GM23338 (cell line): ENCODE measurements around the gene NKX3-2. TPM values are rescaled to one million over a fixed set of nuclear protein-coding genes. Genes with fewer than 3 reads are reported as not detected.

Experiments
- ATAC-seq: fragments of 200-7000 bp; cut with Tn5 transposase; 3 replicates; pipeline ENCODE4 v1.9.1; 2020
- DNase-seq: peaks from one replicate; pipeline ENCODE4 v3.0.0-alpha.2; 2015; ENCODE audit warnings: low spot score
- H2AFZ ChIP-seq: fragments of 200-600 bp; sonication (generic); 2 replicates; pipeline ENCODE4 v1.8.0; 2016; ENCODE audit warnings: antibody characterized with exemption, mild to moderate bottlenecking, moderate library complexity
- H3F3A ChIP-seq: fragments of 200-600 bp; sonication (generic); replicated peaks from 2 replicates; pipeline ENCODE4 v1.8.0; 2017; ENCODE audit warnings: antibody characterized with exemption, mixed run types, low read depth
- H3K27ac ChIP-seq: fragments of 200-600 bp; sonication (generic); 2 replicates; pipeline ENCODE4 v1.6.1; 2016; ENCODE audit warnings: low read depth
- H3K27me3 ChIP-seq: fragments of 200-600 bp; sonication (generic); 2 replicates; pipeline ENCODE4 v1.8.0; 2016; ENCODE audit warnings: mild to moderate bottlenecking, mixed run types, moderate library complexity; ENCODE audit not compliant: insufficient read depth
- H3K36me3 ChIP-seq: fragments of 200-600 bp; sonication (generic); 2 replicates; pipeline ENCODE4 v1.8.0; 2016; ENCODE audit warnings: mild to moderate bottlenecking; ENCODE audit not compliant: insufficient read depth
- H3K4me1 ChIP-seq: fragments of 200-600 bp; sonication (generic); 2 replicates; pipeline ENCODE4 v1.8.0; 2016; ENCODE audit warnings: mild to moderate bottlenecking, moderate library complexity; ENCODE audit not compliant: insufficient read depth
- H3K4me2 ChIP-seq: fragments of 200-600 bp; sonication (generic); 2 replicates; pipeline ENCODE4 v1.7.1; 2017; ENCODE audit warnings: mixed run types
- H3K4me3 ChIP-seq: fragments of 200-600 bp; sonication (generic); 2 replicates; pipeline ENCODE4 v1.6.1; 2016; ENCODE audit warnings: mixed run types
- H3K79me2 ChIP-seq: fragments of 200-600 bp; sonication (generic); replicated peaks from 2 replicates; pipeline ENCODE4 v1.8.0; 2017; ENCODE audit warnings: mild to moderate bottlenecking; ENCODE audit not compliant: insufficient read depth
- H3K9me2 ChIP-seq: fragments of 200-600 bp; sonication (generic); 2 replicates; pipeline ENCODE4 v1.8.0; 2017; ENCODE audit not compliant: insufficient read depth
- H4K20me1 ChIP-seq: fragments of 200-600 bp; sonication (generic); replicated peaks from 2 replicates; pipeline ENCODE4 v1.8.0; 2017; ENCODE audit warnings: mild to moderate bottlenecking; ENCODE audit not compliant: insufficient read depth
- H3K27ac Mint-ChIP-seq: 2 replicates; pipeline ENCODE4 v1.8.0; 2020; ENCODE audit warnings: inconsistent platforms, mild to moderate bottlenecking, moderate library complexity, mixed read lengths
- H3K27me3 Mint-ChIP-seq: 3 replicates; pipeline ENCODE4 v1.8.0; 2022; ENCODE audit warnings: low read depth, mild to moderate bottlenecking, moderate library complexity, mixed read lengths, inconsistent platforms; ENCODE audit not compliant: insufficient read depth, poor library complexity
- H3K36me3 Mint-ChIP-seq: 3 replicates; pipeline ENCODE4 v1.8.0; 2021; ENCODE audit warnings: low read depth, mild to moderate bottlenecking, inconsistent platforms, moderate library complexity, mixed read lengths
- H3K4me1 Mint-ChIP-seq: 3 replicates; pipeline ENCODE4 v1.8.0; 2020; ENCODE audit warnings: mild to moderate bottlenecking, inconsistent platforms, mixed read lengths
- H3K4me3 Mint-ChIP-seq: 3 replicates; pipeline ENCODE4 v1.8.0; 2021; ENCODE audit warnings: moderate library complexity, mild to moderate bottlenecking, inconsistent platforms, mixed read lengths
- H3K9me3 Mint-ChIP-seq: 3 replicates; pipeline ENCODE4 v1.8.0; 2020; ENCODE audit warnings: moderate library complexity, mild to moderate bottlenecking, inconsistent platforms, mixed read lengths
- CREB1 ChIP-seq: fragments of 250-450 bp; sonication (Bioruptor Pico); IDR thresholded peaks from 2 replicates; pipeline ENCODE4 v1.5.0; 2020; ENCODE audit warnings: low read depth, mild to moderate bottlenecking, moderate library complexity
- EZH2 ChIP-seq: fragments of 200-600 bp; sonication (generic); IDR thresholded peaks from one replicate; pipeline ENCODE4 v1.8.0; 2017; ENCODE audit warnings: antibody characterized with exemption, mild to moderate bottlenecking, low read depth; ENCODE audit not compliant: unreplicated experiment
- EZH2phosphoT487 ChIP-seq: fragments of 200-600 bp; sonication (generic); IDR thresholded peaks from one replicate; pipeline ENCODE4 v1.8.1; 2018; ENCODE audit warnings: antibody characterized with exemption; ENCODE audit not compliant: unreplicated experiment
- JUNB ChIP-seq: IDR thresholded peaks from one replicate; pipeline ENCODE4 v1.6.1; 2016; ENCODE audit warnings: antibody characterized with exemption; ENCODE audit not compliant: unreplicated experiment
- ZNF114 ChIP-seq: fragments of 250-450 bp; sonication (Bioruptor Pico); IDR thresholded peaks from 2 replicates; pipeline ENCODE4 v1.5.0; 2020; ENCODE audit warnings: mild to moderate bottlenecking, moderate library complexity
- ZNF331 ChIP-seq: fragments of 250-450 bp; sonication (Bioruptor Pico); IDR thresholded peaks from 2 replicates; pipeline ENCODE4 v1.5.0; 2020; ENCODE audit warnings: low read depth, mild to moderate bottlenecking, moderate library complexity
- polyA plus RNA-seq: library from polyadenylated mRNA; unstranded; fragments of >200 nt; fragmentation: Nextera tagmentation; extraction: Ambion mirVana; gene quantifications from 2 replicates; pipeline ENCODE4 v1.2.1, GENCODE V29; 2016
- total RNA-seq: library from RNA; depleted of rRNA; stranded (reverse); fragments of >200 nt; shearing (Covaris generic); gene quantifications from 2 replicates; pipeline ENCODE4 v1.2.3, GENCODE V29; 2014
- TF ChIP-seq, protein P1 (sequence below): IDR thresholded peaks from one replicate; pipeline ENCODE4 v1.6.1; 2018; ENCODE audit warnings: antibody characterized with exemption; ENCODE audit not compliant: unreplicated experiment

The NKX3-2 gene
- total and polyA plus RNA-seq, 2 experiments from 2014 or later = 0.14 TPM; not detected in 1

DNA sequence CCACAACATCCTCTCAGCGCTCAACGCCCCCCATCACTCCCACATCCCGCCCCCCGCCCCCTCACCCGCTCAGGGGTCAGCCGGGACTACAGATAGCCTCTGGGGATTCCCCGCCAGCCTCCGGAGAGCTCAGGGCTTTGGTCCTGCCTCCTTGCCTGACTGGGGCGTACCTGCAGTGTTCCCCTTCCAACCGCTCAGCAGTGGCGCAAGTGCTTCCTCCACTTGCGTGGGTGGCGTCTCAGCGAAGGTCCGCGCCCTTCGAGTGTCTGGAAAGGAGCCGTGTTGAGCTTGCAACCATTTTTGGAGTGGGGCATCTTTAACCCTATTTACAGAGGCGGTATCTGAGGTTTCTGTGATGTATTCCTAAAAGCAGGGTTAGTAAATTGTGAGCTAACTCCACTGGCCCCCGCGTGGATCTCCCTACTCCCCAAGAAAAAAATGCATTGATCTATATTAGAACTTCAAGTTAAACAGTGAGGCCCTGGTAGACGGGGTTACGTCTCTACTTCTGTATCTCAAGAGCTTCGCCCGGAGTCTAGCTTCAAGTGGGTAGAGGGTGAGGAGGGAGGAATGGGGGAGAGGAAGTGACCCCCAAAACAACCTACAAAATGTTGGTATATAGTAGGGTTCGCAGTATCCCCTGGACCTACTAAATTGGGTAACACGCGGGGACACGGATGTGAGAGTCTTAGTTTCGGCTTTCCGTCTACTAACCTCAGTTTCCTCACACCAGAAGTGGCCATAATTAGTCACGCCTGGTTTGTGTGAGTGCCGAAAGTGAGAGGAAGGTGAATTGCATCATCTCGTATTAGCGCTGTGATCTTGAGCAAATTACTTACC, 16.1 kb downstream of the NKX3-2 start:
- H3K36me3 ChIP-seq = no peaks in the 10 kb centered on the region
- H2AFZ ChIP-seq = no peak overlapping the region
- H3K9me2 ChIP-seq = no peaks in the 10 kb centered on the region
- no peak overlapping the region for H3K27ac ChIP-seq
- peak; percentile 8; the same call in 2 of the 3 replicates for ATAC-seq
- peaks cover 81% of the 10 kb centered on the region for H3K4me1 ChIP-seq
- H3K4me2 ChIP-seq = peak overlapping the region; percentile 81
- H3K27me3 ChIP-seq = peaks cover 100% of the 10 kb centered on the region
- peaks cover 53% of the 10 kb centered on the region for H3K4me1 Mint-ChIP-seq
- H3F3A ChIP-seq = peaks cover 44% of the 10 kb centered on the region
- no peak for TF ChIP-seq ZNF331
- peak; percentile 96 for TF ChIP-seq EZH2
- TF ChIP-seq ZNF114 (CRISPR knock-in tag) = no peak
- peak; percentile 54 for TF ChIP-seq EZH2phosphoT487
- TF ChIP-seq CREB1 (CRISPR knock-in tag) = no peak
- TF ChIP-seq, protein P1, sequence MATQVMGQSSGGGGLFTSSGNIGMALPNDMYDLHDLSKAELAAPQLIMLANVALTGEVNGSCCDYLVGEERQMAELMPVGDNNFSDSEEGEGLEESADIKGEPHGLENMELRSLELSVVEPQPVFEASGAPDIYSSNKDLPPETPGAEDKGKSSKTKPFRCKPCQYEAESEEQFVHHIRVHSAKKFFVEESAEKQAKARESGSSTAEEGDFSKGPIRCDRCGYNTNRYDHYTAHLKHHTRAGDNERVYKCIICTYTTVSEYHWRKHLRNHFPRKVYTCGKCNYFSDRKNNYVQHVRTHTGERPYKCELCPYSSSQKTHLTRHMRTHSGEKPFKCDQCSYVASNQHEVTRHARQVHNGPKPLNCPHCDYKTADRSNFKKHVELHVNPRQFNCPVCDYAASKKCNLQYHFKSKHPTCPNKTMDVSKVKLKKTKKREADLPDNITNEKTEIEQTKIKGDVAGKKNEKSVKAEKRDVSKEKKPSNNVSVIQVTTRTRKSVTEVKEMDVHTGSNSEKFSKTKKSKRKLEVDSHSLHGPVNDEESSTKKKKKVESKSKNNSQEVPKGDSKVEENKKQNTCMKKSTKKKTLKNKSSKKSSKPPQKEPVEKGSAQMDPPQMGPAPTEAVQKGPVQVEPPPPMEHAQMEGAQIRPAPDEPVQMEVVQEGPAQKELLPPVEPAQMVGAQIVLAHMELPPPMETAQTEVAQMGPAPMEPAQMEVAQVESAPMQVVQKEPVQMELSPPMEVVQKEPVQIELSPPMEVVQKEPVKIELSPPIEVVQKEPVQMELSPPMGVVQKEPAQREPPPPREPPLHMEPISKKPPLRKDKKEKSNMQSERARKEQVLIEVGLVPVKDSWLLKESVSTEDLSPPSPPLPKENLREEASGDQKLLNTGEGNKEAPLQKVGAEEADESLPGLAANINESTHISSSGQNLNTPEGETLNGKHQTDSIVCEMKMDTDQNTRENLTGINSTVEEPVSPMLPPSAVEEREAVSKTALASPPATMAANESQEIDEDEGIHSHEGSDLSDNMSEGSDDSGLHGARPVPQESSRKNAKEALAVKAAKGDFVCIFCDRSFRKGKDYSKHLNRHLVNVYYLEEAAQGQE = no peak
- no peak for TF ChIP-seq JUNB
- no peak overlapping the region for H3K27ac Mint-ChIP-seq
- H3K9me3 Mint-ChIP-seq = peaks cover 13% of the 10 kb centered on the region
- no peaks in the 10 kb centered on the region for H3K79me2 ChIP-seq
- H3K4me3 Mint-ChIP-seq = no peak overlapping the region; the same call in 2 of the 3 replicates
- peaks cover 16% of the 10 kb centered on the region for H3K36me3 Mint-ChIP-seq
- H3K27me3 Mint-ChIP-seq = peaks cover 88% of the 10 kb centered on the region
- peak overlapping the region; percentile 49 for H3K4me3 ChIP-seq
- peak; percentile 47 for DNase-seq
- peaks cover 6% of the 10 kb centered on the region; the same call in 1 of the 2 replicates for H4K20me1 ChIP-seq

DNA sequence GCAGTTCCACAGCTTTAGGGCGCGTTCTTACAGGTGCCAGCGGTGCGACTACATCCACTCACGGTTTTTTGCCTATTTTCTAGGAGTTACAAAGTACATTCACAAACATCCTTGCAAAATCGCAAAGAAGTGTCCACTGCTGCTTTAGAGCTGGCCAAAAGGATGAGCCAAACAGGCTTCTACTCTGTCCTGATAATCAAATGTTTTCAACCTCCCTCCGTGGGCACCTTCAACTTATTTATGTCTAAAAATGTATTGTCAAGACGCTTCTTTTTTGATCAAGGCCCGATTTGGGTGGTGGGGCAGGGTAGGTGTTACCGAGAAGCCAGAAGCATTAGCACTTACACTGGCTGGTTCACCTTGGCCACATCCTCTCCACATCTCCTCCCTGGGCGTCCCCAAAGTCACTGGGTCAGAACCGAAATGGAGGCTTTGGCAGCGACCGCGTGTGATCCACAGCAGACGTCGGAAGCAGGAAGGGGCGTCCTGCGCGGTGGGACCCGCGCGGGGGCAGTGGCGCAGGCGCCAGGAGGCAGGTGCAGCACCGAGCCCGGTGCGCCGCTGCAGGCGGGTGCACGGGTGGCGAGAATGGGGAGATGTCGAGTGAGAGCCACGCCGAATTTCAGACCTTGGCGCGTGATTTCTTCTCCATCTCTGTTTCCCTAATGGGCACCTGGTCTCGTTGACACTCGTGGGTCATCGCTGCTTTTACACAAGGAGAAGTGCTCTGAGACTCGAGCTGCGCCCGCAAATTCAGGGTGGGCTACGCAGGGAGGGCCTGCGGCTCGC, 16.9 kb downstream of the NKX3-2 start:
- peaks cover 100% of the 10 kb centered on the region for H3K27me3 ChIP-seq
- peaks cover 44% of the 10 kb centered on the region for H3F3A ChIP-seq
- DNase-seq (no peak), ATAC-seq (no peak)
- H3K4me3 ChIP-seq = peak overlapping the region; percentile 47
- H3K79me2 ChIP-seq = no peaks in the 10 kb centered on the region
- Mint-ChIP-seq H3K4me3 (peak overlapping the region; percentile 46; the same call in 2 of the 3 replicates), H3K9me3 (peaks cover 18% of the 10 kb centered on the region), H3K27ac (no peak overlapping the region), H3K36me3 (peaks cover 20% of the 10 kb centered on the region), H3K4me1 (peaks cover 48% of the 10 kb centered on the region), H3K27me3 (peaks cover 88% of the 10 kb centered on the region)
- TF ChIP-seq JUNB (no peak), EZH2phosphoT487 (peak; percentile 92), EZH2 (peak; percentile 97)
- TF ChIP-seq, protein P1 = no peak
- H3K36me3 ChIP-seq = no peaks in the 10 kb centered on the region
- no peaks in the 10 kb centered on the region for H3K9me2 ChIP-seq
- peaks cover 6% of the 10 kb centered on the region; the same call in 1 of the 2 replicates for H4K20me1 ChIP-seq
- H2AFZ ChIP-seq = no peak overlapping the region; the same call in 1 of the 2 replicates
- H3K4me2 ChIP-seq = peak overlapping the region; percentile 81
- peaks cover 78% of the 10 kb centered on the region for H3K4me1 ChIP-seq
- H3K27ac ChIP-seq = no peak overlapping the region
